Measurements from ENCODE around the gene CRYGA.
"Not testable (repeated sequence)": the region's sequence is repeated elsewhere in the genome, so short reads cannot be mapped to it uniquely, and the experiment has no call there.

Gene CRYGA

GRCh38 chr2:208164951-208165755, 1.8 kb upstream of the CRYGA start:
- DNase-seq (ENCODE audit: low spot score), result no peak

- DNase-seq (ENCODE audit: low spot score), result no peak
Measured at GRCh38 chr2:208156439-208156838, 7.0 kb downstream of the CRYGA start.

- no peak for DNase-seq (ENCODE audit: low spot score)
Measured at GRCh38 chr2:208153156-208153555, 10.2 kb downstream of the CRYGA start.

GRCh38 chr2:208150956-208151355, 12.4 kb downstream of the CRYGA start:
- DNase-seq (ENCODE audit: low spot score), result no peak

GRCh38 chr2:208150094-208150493, 13.3 kb downstream of the CRYGA start:
- no peak for DNase-seq (ENCODE audit: low spot score)

GRCh38 chr2:208148803-208149202, 14.6 kb downstream of the CRYGA start:
- no peak for DNase-seq (ENCODE audit: low spot score)

- DNase-seq (ENCODE audit: low spot score), result no peak
Measured at GRCh38 chr2:208147759-208148158, 15.6 kb downstream of the CRYGA start.

GRCh38 chr2:208147008-208147407, 16.4 kb downstream of the CRYGA start:
- no peak for DNase-seq (ENCODE audit: low spot score)

GRCh38 chr2:208146006-208146405, 17.4 kb downstream of the CRYGA start, which contains the start of gene CRYGB:
Gene CRYGB (minus strand): TSS chr2:208146158. CDS start chr2:208146120, 38 bp downstream.
- DNase-seq (ENCODE audit: low spot score), result no peak

- no peak for DNase-seq (ENCODE audit: low spot score)
Measured at GRCh38 chr2:208142925-208143799, 20.2 kb downstream of the CRYGA start.

GRCh38 chr2:208142240-208142924, 21.0 kb downstream of the CRYGA start:
- no peak for DNase-seq (ENCODE audit: low spot score)

- DNase-seq (ENCODE audit: low spot score), result no peak
Measured at GRCh38 chr2:208139447-208139846, 23.9 kb downstream of the CRYGA start.

GRCh38 chr2:208138334-208138733, 25.1 kb downstream of the CRYGA start:
- DNase-seq (ENCODE audit: low spot score), result not testable (repeated sequence)

- DNase-seq (ENCODE audit: low spot score), result no peak
Measured at GRCh38 chr2:208136716-208137094, 26.7 kb downstream of the CRYGA start.

GRCh38 chr2:208135794-208136715, 27.3 kb downstream of the CRYGA start:
- no peak for DNase-seq (ENCODE audit: low spot score)

GRCh38 chr2:208134928-208135586, 28.3 kb downstream of the CRYGA start:
- no peak for DNase-seq (ENCODE audit: low spot score)

GRCh38 chr2:208130712-208131110, 32.7 kb downstream of the CRYGA start:
- no peak for DNase-seq (ENCODE audit: low spot score)

- DNase-seq (ENCODE audit: low spot score), result no peak
Measured at GRCh38 chr2:208129744-208130711, 33.4 kb downstream of the CRYGA start, which contains the start of gene CRYGC. Gene CRYGC (minus strand): TSS chr2:208129828. CDS start chr2:208129792, 36 bp downstream.

- no peak for DNase-seq (ENCODE audit: low spot score)
Measured at GRCh38 chr2:208128136-208128535, 35.3 kb downstream of the CRYGA start.
